IMR-90 (cell line): Measurements from ENCODE around the gene ARMC6. TPM values are rescaled to one million over a fixed set of nuclear protein-coding genes. Genes with fewer than 3 reads are reported as not detected.

Source experiments
- ATAC-seq: fragments of 200-7000 bp; cut with Tn5 transposase; 2 replicates; pipeline ENCODE4 v1.9.1; 2020; ENCODE audit warnings: low read depth, mild to moderate bottlenecking, moderate library complexity
- BruUV-seq: library from RNA; stranded (reverse); fragments of 400-500 nt; replicated peaks from 2 replicates; lab custom pipeline; 2021; lab: Mats Ljungman, UMichigan
- CTCF ChIA-PET: fragments of 300-600 bp; formaldehyde crosslinking; extraction: SDS; loops from one replicate; lab custom pipeline; 2021; ENCODE audit warnings: antibody characterized with exemption; lab: Yijun Ruan, JAX
- POLR2A ChIA-PET: fragments of 300-600 bp; sonication (Branson Sonifier 250); formaldehyde crosslinking; loops from one replicate; lab custom pipeline; 2022; ENCODE audit warnings: antibody characterized with exemption; ENCODE audit not compliant: unreplicated experiment; lab: Charles Lee
- DNase-seq: peaks from one replicate; pipeline ENCODE4 v3.0.0; 2013
- H2AFZ ChIP-seq: replicated peaks from 2 replicates; pipeline ENCODE3; 2013; ENCODE audit warnings: low read length, mild to moderate bottlenecking; ENCODE audit not compliant: poor library complexity
- H2AK5ac ChIP-seq: 2 replicates; pipeline ENCODE4 v1.6.1; 2013; ENCODE audit warnings: low read depth, low read length, inconsistent platforms
- H2AK9ac ChIP-seq: replicated peaks from 2 replicates; pipeline ENCODE3; 2013; ENCODE audit warnings: mild to moderate bottlenecking, low read depth, low read length, moderate library complexity; ENCODE audit not compliant: poor library complexity
- H2BK120ac ChIP-seq: 2 replicates; pipeline ENCODE4 v1.6.1; 2013; ENCODE audit warnings: low read depth, low read length, inconsistent platforms
- H2BK15ac ChIP-seq: 3 replicates; pipeline ENCODE4 v1.6.1; 2013; ENCODE audit warnings: low read depth, low read length, inconsistent platforms
- H2BK20ac ChIP-seq: 2 replicates; pipeline ENCODE4 v1.6.1; 2013; ENCODE audit warnings: low read depth, mild to moderate bottlenecking, inconsistent platforms, low read length, moderate library complexity
- H2BK5ac ChIP-seq: 2 replicates; pipeline ENCODE4 v1.6.1; 2013; ENCODE audit warnings: mild to moderate bottlenecking, low read depth, low read length, inconsistent platforms; ENCODE audit not compliant: poor library complexity, severe bottlenecking
- H3K14ac ChIP-seq: replicated peaks from 2 replicates; pipeline ENCODE4 v1.6.1; 2013; ENCODE audit warnings: low read depth, low read length, inconsistent platforms
- H3K18ac ChIP-seq: 2 replicates; pipeline ENCODE4 v1.6.1; 2013; ENCODE audit warnings: low read depth, low read length, control low read depth
- H3K23ac ChIP-seq: 2 replicates; pipeline ENCODE4 v1.6.1; 2013; ENCODE audit warnings: low read depth, low read length, inconsistent platforms
- H3K27ac ChIP-seq: 2 replicates; pipeline ENCODE4 v1.5.1; 2013; ENCODE audit warnings: mild to moderate bottlenecking, control low read depth, low read length; ENCODE audit not compliant: insufficient read depth
- H3K27me3 ChIP-seq: 2 replicates; pipeline ENCODE4 v1.6.1; 2013; ENCODE audit warnings: low read length; ENCODE audit not compliant: control insufficient read depth, insufficient read depth
- H3K36me3 ChIP-seq: 2 replicates; pipeline ENCODE4 v1.6.1; 2013; ENCODE audit warnings: low read length, mixed read lengths; ENCODE audit not compliant: control insufficient read depth, insufficient read depth
- H3K4ac ChIP-seq: 2 replicates; pipeline ENCODE4 v1.6.1; 2013; ENCODE audit warnings: low read depth, low read length, inconsistent platforms
- H3K4me1 ChIP-seq: 2 replicates; pipeline ENCODE4 v1.6.1; 2013; ENCODE audit warnings: low read length, mixed read lengths; ENCODE audit not compliant: control insufficient read depth, insufficient read depth
- H3K4me2 ChIP-seq: 2 replicates; pipeline ENCODE4 v1.6.1; 2013; ENCODE audit warnings: low read depth, mild to moderate bottlenecking, control low read depth, low read length, moderate library complexity
- H3K4me3 ChIP-seq: 2 replicates; pipeline ENCODE4 v1.5.1; 2013; ENCODE audit warnings: low read depth, mild to moderate bottlenecking, control low read depth, low read length, moderate library complexity; ENCODE audit not compliant: insufficient read depth
- H3K56ac ChIP-seq: 2 replicates; pipeline ENCODE4 v1.6.1; 2013; ENCODE audit warnings: low read length, inconsistent platforms; ENCODE audit not compliant: insufficient read depth; ENCODE audit errors: extremely low read depth
- H3K79me1 ChIP-seq, 2 experiments: 2 replicates each; pipeline ENCODE4 v1.6.1; 2013; ENCODE audit warnings: low read length in 2 of 2, inconsistent platforms in 1 of 2, low read depth in 1 of 2
- H3K9ac ChIP-seq: 2 replicates; pipeline ENCODE4 v1.6.1; 2013; ENCODE audit warnings: low read depth, low read length, control low read depth
- H3K9me1 ChIP-seq: 2 replicates; pipeline ENCODE4 v1.6.1; 2013; ENCODE audit warnings: low read length, inconsistent platforms; ENCODE audit not compliant: insufficient read depth
- H3K9me3 ChIP-seq: 2 replicates; pipeline ENCODE4 v1.6.1; 2013; ENCODE audit warnings: low read length; ENCODE audit not compliant: control insufficient read depth, insufficient read depth
- H4K20me1 ChIP-seq: 2 replicates; pipeline ENCODE4 v1.6.1; 2013; ENCODE audit warnings: low read length, inconsistent platforms; ENCODE audit not compliant: insufficient read depth
- H4K5ac ChIP-seq: 2 replicates; pipeline ENCODE4 v1.6.1; 2013; ENCODE audit warnings: mild to moderate bottlenecking, low read depth, low read length, control low read depth
- H4K8ac ChIP-seq, 2 experiments: 2 replicates each; pipeline ENCODE4 v1.6.1; 2013; ENCODE audit warnings: low read depth in 2 of 2, low read length in 2 of 2, control low read depth in 1 of 2, inconsistent platforms in 1 of 2
- H4K91ac ChIP-seq: 2 replicates; pipeline ENCODE4 v1.6.1; 2013; ENCODE audit warnings: low read depth, low read length, inconsistent platforms; ENCODE audit not compliant: insufficient read depth
- RCOR1 ChIP-seq: IDR thresholded peaks from 2 replicates; pipeline ENCODE4 v1.6.1; 2012; ENCODE audit warnings: mild to moderate bottlenecking, low read length, improper control_type of control experiment; ENCODE audit not compliant: insufficient replicate concordance
- WGBS, 2 experiments: methylation state at CpG; one replicate each; pipeline versions ENCODE4 v1.1.5 to v1.1.7; 2013; ENCODE audit warnings: missing lambda C conversion rate in 2 of 2; ENCODE audit not compliant: insufficient read length in 1 of 2; ENCODE audit errors: extremely low coverage in 2 of 2; 5-methylcytosine and 5-hydroxymethylcytosine counted together
- dilution Hi-C: fragments of 300-500 bp; cut with HindIII; formaldehyde crosslinking; loops from one replicate; pipeline ENCODE4 v1.14.3; 2018; ENCODE audit warnings: low sequenced_read_pairs; ENCODE audit not compliant: unreplicated experiment
- in situ Hi-C: fragments of 300-500 bp; cut with MboI; formaldehyde crosslinking; loops from 3 replicates; pipeline ENCODE4 v1.14.3; 2019; ENCODE audit warnings: low sequenced_read_pairs, inconsistent platforms, mixed read lengths
- intact Hi-C: fragments of 100-400 bp; cut with micrococcal nuclease; formaldehyde crosslinking; loops from 2 replicates; pipeline ENCODE4 v1.10.0; 2022
- polyA plus RNA-seq, 3 experiments: library from polyadenylated mRNA; depleted of rRNA; stranded (reverse); fragments of >200 nt; gene quantifications; 2 replicates each; pipeline ENCODE4 v1.2.3, GENCODE V29; 2012; ENCODE audit warnings: low replicate concordance in 1 of 3
- total RNA-seq: library from RNA; depleted of rRNA; stranded (reverse); fragments of >200 nt; gene quantifications from 2 replicates; pipeline ENCODE4 v1.2.3, GENCODE V29; 2012

The ARMC6 gene
- total and polyA plus RNA-seq, 2 of the 4 experiments (the other 2 are of a cell fraction) = 41.5 to 52.7 TPM

- intact Hi-C loops = no loop called here
- no peak overlapping the region for H3K56ac ChIP-seq
- no peak overlapping the region for H2BK20ac ChIP-seq
- no peaks in the 10 kb centered on the region for H3K27me3 ChIP-seq
- H4K5ac ChIP-seq = no peak overlapping the region
- in situ Hi-C loops = no loop called here
- TF ChIP-seq RCOR1 = no peak
- dilution Hi-C loops = no loop called here
- H2BK15ac ChIP-seq = no peak overlapping the region
- no peak overlapping the region for H3K14ac ChIP-seq
- no peak overlapping the region for H3K4me2 ChIP-seq
- H3K4ac ChIP-seq = no peak overlapping the region
- ATAC-seq (no peak), DNase-seq (no peak)
- H3K27ac ChIP-seq = no peak overlapping the region
- H3K9ac ChIP-seq = no peak overlapping the region
- no peak overlapping the region for H2BK120ac ChIP-seq
- no peak overlapping the region for H3K23ac ChIP-seq
- H2BK5ac ChIP-seq = no peak overlapping the region
- BruUV-seq = no TSS peak
- peaks cover 0 to 21% of the 10 kb centered on the region in 2 experiments; a peak in 1 of 4 replicates for H3K79me1 ChIP-seq
- WGBS, 2 experiments = no CpG with 5 or more reads among the region's 8 CpGs
- peak overlapping the region; percentile 9 for H2AK9ac ChIP-seq
- peaks cover 6% of the 10 kb centered on the region; the same call in 1 of the 2 replicates for H4K20me1 ChIP-seq
- H3K4me3 ChIP-seq = no peak overlapping the region
- POLR2A ChIA-PET = no interaction called here
- peaks cover 2% of the 10 kb centered on the region; the same call in 1 of the 2 replicates for H3K4me1 ChIP-seq
- no peaks in the 10 kb centered on the region for H3K9me1 ChIP-seq
- CTCF ChIA-PET = no interaction called here
- no peak overlapping the region for H2AK5ac ChIP-seq
- H2AFZ ChIP-seq = no peak overlapping the region
- H4K8ac ChIP-seq = no peak overlapping the region
- no peaks in the 10 kb centered on the region for H3K9me3 ChIP-seq
- H4K91ac ChIP-seq = no peak overlapping the region
- H3K36me3 ChIP-seq = peaks cover 32% of the 10 kb centered on the region
- H3K18ac ChIP-seq = no peak overlapping the region
Observed at GRCh38 chr19:18992696-18993095, 40.7 kb upstream of the ARMC6 start.
